GM12892 (cell line): ENCODE results near the gene ITIH1.

Experiments used
- DNase-seq: peaks from one replicate; pipeline ENCODE4 v3.0.0; 2011; ENCODE audit not compliant: insufficient read length
- FAIRE-seq: peaks from 2 replicates; lab custom pipeline; 2011; peaks lifted over from hg19 to GRCh38; lab: Jason Lieb, UNC
- POLR2A ChIP-seq: IDR thresholded peaks from 2 replicates; pipeline ENCODE4 v1.6.1; 2011; ENCODE audit warnings: low read depth, low read length, control low read depth
- POLR2AphosphoS5 ChIP-seq: IDR thresholded peaks from 2 replicates; pipeline ENCODE4 v1.6.1; 2011; ENCODE audit warnings: low read depth, low read length, control low read depth
- TAF1 ChIP-seq: IDR thresholded peaks from 2 replicates; pipeline ENCODE4 v1.6.1; 2011; ENCODE audit warnings: low read depth, mild to moderate bottlenecking, control low read depth, low read length, borderline replicate concordance

Gene ITIH1

GRCh38 chr3:52816199-52816598, 38.8 kb downstream of the ITIH1 start:
- FAIRE-seq (no peak), DNase-seq (no peak)
- TF ChIP-seq POLR2A = no peak
- TF ChIP-seq POLR2AphosphoS5 = no peak
- TF ChIP-seq TAF1 = no peak

DNA sequence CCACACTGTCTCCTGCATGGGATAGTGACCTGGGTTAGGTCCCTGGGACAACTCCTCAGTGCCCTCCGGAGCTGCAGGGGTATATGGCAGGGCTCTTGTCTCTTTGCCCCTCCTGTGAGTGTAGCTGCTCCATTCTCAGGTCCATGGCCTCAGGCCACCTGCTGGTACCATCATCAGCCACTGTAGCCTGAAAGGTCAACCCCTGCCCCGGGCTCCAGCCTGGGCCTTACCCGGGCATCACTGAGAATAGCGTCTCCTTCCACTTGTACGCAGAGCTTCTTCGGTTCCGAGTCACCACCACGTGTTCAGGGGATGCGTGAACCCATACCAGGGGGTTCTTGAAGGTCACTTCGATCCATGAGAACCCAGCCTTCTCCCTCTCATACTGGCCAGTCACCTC, 39.3 kb downstream of the ITIH1 start:
- FAIRE-seq = no peak
- TF ChIP-seq TAF1 (no peak), POLR2A (no peak), POLR2AphosphoS5 (no peak)
- no peak for DNase-seq

- no peak for DNase-seq
- FAIRE-seq = no peak
- no peak for TF ChIP-seq POLR2A
- TF ChIP-seq POLR2AphosphoS5 = no peak
- TF ChIP-seq TAF1 = no peak
These were observed 39.8 kb downstream of the ITIH1 start for GRCh38 chr3:52817221-52817620.

- no peak for FAIRE-seq
- TF ChIP-seq POLR2A (no peak), TAF1 (no peak), POLR2AphosphoS5 (no peak)
These were observed 40.5 kb downstream of the ITIH1 start for GRCh38 chr3:52817860-52818259.

DNA sequence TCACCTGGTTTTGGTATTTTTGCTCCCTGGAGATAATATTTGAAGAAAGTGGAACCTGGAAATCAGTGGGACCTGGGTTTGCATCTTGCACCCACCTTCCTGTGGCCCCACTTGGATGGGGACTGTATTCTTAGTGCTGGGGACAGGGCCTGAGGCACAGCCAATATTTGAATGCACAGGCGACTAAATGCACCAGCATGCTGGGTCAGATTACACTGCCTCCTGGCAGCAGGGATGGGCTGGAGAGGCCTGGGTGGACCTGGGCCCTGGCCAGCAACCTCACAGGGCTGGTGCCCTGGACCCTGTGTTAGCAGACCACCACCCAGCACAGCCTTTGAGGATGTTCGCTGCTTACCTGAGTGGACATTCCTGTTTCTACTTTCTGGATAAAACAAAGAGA, 42.5 kb downstream of the ITIH1 start:
- TF ChIP-seq POLR2AphosphoS5 (no peak), POLR2A (no peak), TAF1 (no peak)
- FAIRE-seq (no peak), DNase-seq (no peak)

More at GRCh38 chr3:52817860-52818259, 40.5 kb downstream of the ITIH1 start:
- DNase-seq = no peak

DNA sequence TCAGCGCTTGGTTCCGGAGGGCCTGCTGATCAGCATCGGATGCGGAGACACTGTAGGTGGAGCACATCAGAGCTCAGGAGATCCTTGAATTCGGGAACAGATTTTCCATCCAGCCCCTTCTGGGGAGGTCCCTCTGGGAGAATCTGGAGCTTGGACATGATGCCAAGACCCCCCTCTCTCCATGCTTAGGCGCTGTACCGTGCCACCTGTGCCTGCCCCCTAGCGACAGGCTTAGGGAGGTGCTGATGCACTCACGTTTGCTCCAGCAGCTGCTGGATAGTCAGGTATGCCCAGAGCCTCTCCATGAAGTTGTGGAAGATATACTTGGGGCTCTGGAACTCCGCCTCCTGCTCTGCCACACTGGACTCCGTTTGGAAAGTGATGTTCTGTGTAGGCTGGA, 43.3 kb downstream of the ITIH1 start:
- DNase-seq (peak; percentile 52), FAIRE-seq (no peak)
- TF ChIP-seq POLR2AphosphoS5 = no peak
- no peak for TF ChIP-seq POLR2A
- TF ChIP-seq TAF1 = no peak

DNA sequence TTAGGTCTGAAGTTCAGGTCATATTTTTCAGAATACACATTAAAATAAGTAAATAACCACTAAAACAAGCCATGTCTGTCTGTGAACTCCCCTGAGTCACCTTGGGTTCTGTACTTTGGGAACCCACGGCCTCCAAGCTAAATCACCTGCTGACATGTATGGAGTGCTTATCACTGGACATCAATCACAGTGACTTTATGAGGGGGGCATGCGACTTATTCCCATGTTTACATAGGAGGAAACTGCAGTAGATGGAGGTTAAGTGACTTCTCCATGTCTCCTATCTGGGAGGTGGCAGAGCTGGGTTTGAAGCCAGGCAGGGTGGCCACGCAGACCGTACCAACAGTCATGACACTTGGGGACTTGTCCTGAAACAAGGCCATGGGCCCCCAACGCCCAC, 45.0 kb downstream of the ITIH1 start:
- no peak for TF ChIP-seq POLR2A
- TF ChIP-seq TAF1 = no peak
- no peak for TF ChIP-seq POLR2AphosphoS5
- no peak for DNase-seq
- FAIRE-seq = no peak

GRCh38 chr3:52824037-52824436, 46.6 kb downstream of the ITIH1 start:
- no peak for FAIRE-seq
- no peak for DNase-seq
- TF ChIP-seq POLR2AphosphoS5 (no peak), POLR2A (no peak), TAF1 (no peak)

GRCh38 chr3:52827441-52827840, 50.0 kb downstream of the ITIH1 start:
- DNase-seq = no peak
- TF ChIP-seq POLR2AphosphoS5 (no peak), TAF1 (no peak), POLR2A (no peak)
- no peak for FAIRE-seq

GRCh38 chr3:52827866-52828376, 50.5 kb downstream of the ITIH1 start:
- FAIRE-seq (no peak), DNase-seq (no peak)
- TF ChIP-seq POLR2A (no peak), TAF1 (no peak), POLR2AphosphoS5 (no peak)

GRCh38 chr3:52829482-52829881, 52.1 kb downstream of the ITIH1 start:
- DNase-seq (no peak), FAIRE-seq (no peak)
- TF ChIP-seq TAF1 (no peak), POLR2A (no peak), POLR2AphosphoS5 (no peak)

DNA sequence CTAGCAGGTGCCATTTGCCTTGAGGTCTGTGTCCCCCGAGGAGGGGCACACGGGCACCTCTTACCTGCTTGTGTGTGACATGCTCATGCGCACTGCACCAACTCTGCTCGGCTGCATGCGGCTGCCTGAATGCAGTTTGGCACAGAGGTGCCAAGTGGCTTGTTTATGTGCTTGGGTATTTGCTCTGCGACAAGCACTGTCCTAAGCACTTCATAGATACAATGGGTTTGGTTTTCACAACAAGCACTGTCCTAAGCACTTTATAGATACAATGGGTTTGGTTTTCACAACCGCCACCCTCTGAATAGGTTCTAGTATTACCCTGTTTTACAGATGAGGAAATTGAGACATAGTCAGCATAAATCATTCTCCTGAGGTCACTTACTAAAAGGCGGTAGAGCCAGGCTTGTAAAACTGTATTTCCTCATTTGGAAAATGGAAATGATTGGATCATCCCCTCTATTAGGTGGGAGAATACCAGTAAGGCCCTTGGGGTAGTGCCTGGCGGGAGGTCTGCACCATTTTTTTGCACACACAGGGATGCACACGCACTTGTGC, 52.6 kb downstream of the ITIH1 start:
- TF ChIP-seq POLR2A (no peak), TAF1 (no peak), POLR2AphosphoS5 (no peak)
- no peak for FAIRE-seq
- DNase-seq = no peak
